Ovary (tissue), 10 donors: ENCODE data around the gene PRKACB. TPM values are rescaled to one million over a fixed set of nuclear protein-coding genes. Genes with fewer than 3 reads are reported as not detected.

ENCODE experiments used
- DNase-seq, 5 donors: peaks; one replicate each; pipeline ENCODE4 v3.0.0-alpha.2; 2019 to 2020
- H3K27ac ChIP-seq, 2 donors: fragments of 200-600 bp; one replicate each; pipeline versions ENCODE4 v1.5.1 to v1.8.0; 2019 to 2022
- H3K27me3 ChIP-seq: fragments of 200-600 bp; one replicate; pipeline ENCODE4 v1.8.0; 2022
- H3K36me3 ChIP-seq: fragments of 200-600 bp; sonication (generic); one replicate; pipeline ENCODE4 v1.5.1; 2019
- H3K4me1 ChIP-seq: one replicate; pipeline ENCODE4 v1.8.1; 2013; ENCODE audit warnings: mild to moderate bottlenecking, moderate library complexity; ENCODE audit not compliant: insufficient read depth
- H3K4me3 ChIP-seq: fragments of 200-600 bp; sonication (generic); one replicate; pipeline ENCODE4 v1.5.1; 2017
- H3K9me3 ChIP-seq, 2 donors: fragments of 200-600 bp in 1 of 2; sonication (generic) in 1 of 2; one replicate each; pipeline versions ENCODE4 v1.5.1 to v1.8.1; 2013 to 2019; ENCODE audit warnings: mild to moderate bottlenecking in 1 of 2, moderate library complexity in 1 of 2
- EP300 ChIP-seq: sonication (generic); formaldehyde crosslinking; IDR thresholded peaks from one replicate; pipeline ENCODE4 v1.6.1; 2017; ENCODE audit warnings: antibody characterized with exemption
- POLR2A ChIP-seq: fragments of 450-650 bp; IDR thresholded peaks from one replicate; pipeline ENCODE4 v1.6.1; 2017; ENCODE audit warnings: antibody characterized with exemption, mild to moderate bottlenecking, moderate library complexity
- WGBS, 3 donors: extraction: QIAGEN DNeasy Blood & Tissue Kit in 1 of 3; methylation state at CpG; one replicate each; pipeline versions ENCODE4 v1.1.5 to v1.1.7; 2013 to 2017; 5-methylcytosine and 5-hydroxymethylcytosine counted together
- intact Hi-C, 4 donors: fragments of 100-400 bp; cut with DNase I; formaldehyde crosslinking; loops; one replicate each; pipeline versions ENCODE4 v1.11.0 to v1.15.1; 2022 to 2023
- long read RNA-seq, 3 donors: library from polyadenylated mRNA in 2 of 3; unstranded in 2 of 3; transcript quantifications; one replicate each; pipeline ENCODE4 v2.0.0 and lab custom pipeline, GENCODE V29; 2021 to 2026
- polyA plus RNA-seq, 2 donors: library from polyadenylated mRNA; stranded (reverse); fragments of 200-250 nt in 1 of 2; fragments of 350-450 nt in 1 of 2; fragmentation: Illumina TruSeq in 1 of 2; extraction: RNeasy Lipid Tissue Mini Kit (QIAGEN cat#74804) in 1 of 2; gene quantifications; one replicate each; pipeline ENCODE4 v1.2.3, GENCODE V29; 2013 to 2014
- total RNA-seq, 7 donors: library from RNA; depleted of rRNA in 2 of 7; stranded (reverse); fragments of >200 nt in 2 of 7; fragmentation: NEBNext Ultra II Directional in 3 of 7; extraction: Animal tissue kit (Norgen Biotek cat#: 25700) in 3 of 7; gene quantifications; one replicate each; pipeline versions ENCODE4 v1.1.0 to v1.2.4, GENCODE V29; 2016 to 2023
- TF ChIP-seq, protein P1 (sequence below), 3 donors: fragments of 450-650 bp in 2 of 3; fragments of 200-600 bp in 1 of 3; IDR thresholded peaks; one replicate each; pipeline versions ENCODE4 v1.5.1 to v1.8.0; 2016 to 2022; ENCODE audit warnings: antibody characterized with exemption in 3 of 3, mild to moderate bottlenecking in 1 of 3
- donor health status: DM: no; HTN: no; CAD: no; lungs with moderate emphysema.
- donor health status: DM: no; HTN: no; CAD: no.
- donor health status: Bipolar disorder and iron deficiency.
- donor health status: DM: yes; HTN: yes; CAD: no.
- donor health status: DM: no; HTN: no; CAD: no.
- donor health status: DM: yes; HTN: yes; CAD: no.

The PRKACB gene
- total RNA-seq = 10 to 100 TPM; 11.7 to 41.9 (median 32.0) TPM
- polyA plus RNA-seq = 10 to 100 TPM; 10.3 to 26.1 TPM
- long read RNA-seq, donor 1, full-length matches to known transcripts = 4 of 10 reads
- long read RNA-seq, donor 1, partial matches to known transcripts = 0 of 10 reads
- long read RNA-seq, donor 1, other reads (novel, unspliced or antisense) = 6 of 10 reads
- long read RNA-seq, donor 2, full-length matches to known transcripts = 17 of 17 reads
- long read RNA-seq, donor 2, partial matches to known transcripts = 0 of 17 reads
- long read RNA-seq, donor 2, other reads (novel, unspliced or antisense) = 0 of 17 reads
- long read RNA-seq, donor 3, full-length matches to known transcripts = 38 of 47 reads
- long read RNA-seq, donor 3, partial matches to known transcripts = 0 of 47 reads
- long read RNA-seq, donor 3, other reads (novel, unspliced or antisense) = 9 of 47 reads

DNA sequence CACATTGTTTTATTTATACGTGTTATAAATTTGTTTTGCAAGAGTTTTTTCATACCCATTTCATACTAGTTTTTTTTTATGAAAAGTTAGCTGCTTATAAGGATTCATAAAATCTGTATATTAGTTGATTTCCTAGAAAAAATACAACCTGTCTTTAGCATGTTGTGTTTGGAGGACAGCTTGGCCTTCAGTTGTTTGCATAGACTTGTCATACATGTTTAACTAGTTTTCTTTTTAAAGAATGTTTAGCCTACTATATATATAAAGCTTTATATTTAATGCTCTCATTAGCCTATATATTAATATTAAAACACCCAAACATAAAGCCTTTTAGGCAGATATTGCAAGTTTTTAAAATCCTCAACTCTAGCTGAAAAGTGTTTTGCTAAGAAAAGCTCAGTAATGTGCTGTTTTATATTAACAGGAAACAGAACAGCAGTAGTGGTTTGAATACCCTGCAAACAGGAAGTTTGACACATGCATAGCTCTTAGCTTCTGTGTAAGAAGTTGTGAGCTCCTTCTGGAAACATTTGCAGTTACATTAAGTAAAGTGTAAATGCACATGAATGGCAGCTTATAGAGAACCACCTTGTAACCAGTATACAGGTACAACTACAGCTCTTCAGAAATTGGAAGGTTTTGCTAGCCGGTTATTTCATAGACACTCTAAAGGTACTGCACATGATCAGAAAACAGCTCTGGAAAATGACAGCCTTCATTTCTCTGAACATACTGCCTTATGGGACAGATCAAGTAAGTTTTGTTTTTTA, at the start of gene PRKACB:
Gene PRKACB (plus strand): TSS at position 476 of the 770 bp plus-strand sequence. CDS start 91 bp downstream, at position 567.
- intact Hi-C loops = loop anchor here in 2 of 4 donors (10.0 kb wide), 2 partner anchors 611 to 621 kb away; no protein-coding TSS in a partner anchor
- WGBS, 3 donors = 82 to 86% (median 86%) methylated on average over 2 of the region's 2 CpGs

DNA sequence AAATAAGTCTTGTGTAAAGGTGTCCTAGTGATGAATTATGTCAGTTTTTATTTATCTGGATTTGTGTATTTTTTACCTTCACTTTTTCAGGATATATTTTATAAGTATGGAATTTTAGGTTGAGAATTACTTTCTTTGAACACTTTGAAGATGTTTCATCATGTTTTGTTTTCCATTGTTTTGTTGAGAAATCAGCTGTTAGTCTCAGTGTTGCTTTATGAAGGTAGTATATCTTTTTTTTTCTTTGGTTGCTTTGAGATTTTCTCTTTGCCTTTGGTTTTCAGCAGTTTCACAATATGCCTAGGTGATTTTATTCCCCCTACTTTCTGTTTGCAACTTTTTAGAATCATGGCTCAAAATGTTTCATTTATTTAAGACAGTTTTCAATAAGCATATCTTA, 48.8 kb upstream of the PRKACB start:
- Histone ChIP-seq H3K36me3 (no peaks in the 10 kb centered on the region), H3K9me3 (no peaks in the 10 kb centered on the region), H3K27me3 (no peaks in the 10 kb centered on the region), H3K4me3 (no peak overlapping the region), H3K4me1 (no peaks in the 10 kb centered on the region), H3K27ac (no peak overlapping the region)
- no peak for TF ChIP-seq POLR2A
- TF ChIP-seq, protein P1, sequence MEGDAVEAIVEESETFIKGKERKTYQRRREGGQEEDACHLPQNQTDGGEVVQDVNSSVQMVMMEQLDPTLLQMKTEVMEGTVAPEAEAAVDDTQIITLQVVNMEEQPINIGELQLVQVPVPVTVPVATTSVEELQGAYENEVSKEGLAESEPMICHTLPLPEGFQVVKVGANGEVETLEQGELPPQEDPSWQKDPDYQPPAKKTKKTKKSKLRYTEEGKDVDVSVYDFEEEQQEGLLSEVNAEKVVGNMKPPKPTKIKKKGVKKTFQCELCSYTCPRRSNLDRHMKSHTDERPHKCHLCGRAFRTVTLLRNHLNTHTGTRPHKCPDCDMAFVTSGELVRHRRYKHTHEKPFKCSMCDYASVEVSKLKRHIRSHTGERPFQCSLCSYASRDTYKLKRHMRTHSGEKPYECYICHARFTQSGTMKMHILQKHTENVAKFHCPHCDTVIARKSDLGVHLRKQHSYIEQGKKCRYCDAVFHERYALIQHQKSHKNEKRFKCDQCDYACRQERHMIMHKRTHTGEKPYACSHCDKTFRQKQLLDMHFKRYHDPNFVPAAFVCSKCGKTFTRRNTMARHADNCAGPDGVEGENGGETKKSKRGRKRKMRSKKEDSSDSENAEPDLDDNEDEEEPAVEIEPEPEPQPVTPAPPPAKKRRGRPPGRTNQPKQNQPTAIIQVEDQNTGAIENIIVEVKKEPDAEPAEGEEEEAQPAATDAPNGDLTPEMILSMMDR (IDR thresholded peaks at IDR 0.05) = no peak
- TF ChIP-seq EP300 = no peak
- intact Hi-C loops = no loop called here
- DNase-seq = no peak

More for the DNA sequence above, at the start of gene PRKACB:
- Histone ChIP-seq H3K27ac (no peak within 1 kb of the TSS), H3K4me1 (no peaks in the 10 kb centered on the region), H3K9me3 (no peaks in the 10 kb centered on the region), H3K27me3 (no peaks in the 10 kb centered on the region), H3K4me3 (no peak within 1 kb of the TSS), H3K36me3 (no peaks in the 10 kb centered on the region)
- DNase-seq = no peak
- TF ChIP-seq POLR2A = no peak
- TF ChIP-seq, protein P1 (IDR thresholded peaks at IDR 0.05) = no peak

DNA sequence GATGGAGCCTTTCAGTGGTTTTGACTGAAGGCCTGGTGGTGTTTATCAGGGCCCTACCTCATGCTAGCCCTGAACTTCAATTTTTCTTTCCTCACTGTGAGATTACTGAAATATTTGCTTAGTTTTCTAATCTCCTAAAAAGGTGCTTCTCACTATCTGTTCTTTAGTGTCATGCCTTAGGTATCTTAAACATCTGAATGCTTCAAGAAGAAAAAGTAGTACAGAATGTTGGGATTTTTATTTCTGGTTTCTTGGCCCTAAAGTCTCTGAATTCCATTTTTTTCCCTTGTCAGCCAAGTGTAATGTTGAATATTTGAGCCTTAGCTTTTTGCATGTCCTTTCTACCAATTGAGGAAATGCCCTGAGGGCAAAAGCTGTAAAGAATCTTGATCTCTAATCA, 47.9 kb upstream of the PRKACB start:
- no peaks in the 10 kb centered on the region for H3K9me3 ChIP-seq
- intact Hi-C loops = no loop called here
- no peaks in the 10 kb centered on the region for H3K27me3 ChIP-seq
- H3K36me3 ChIP-seq = no peaks in the 10 kb centered on the region
- TF ChIP-seq, protein P1 (IDR thresholded peaks at IDR 0.05) = no peak
- TF ChIP-seq POLR2A (no peak), EP300 (no peak)
- H3K4me3 ChIP-seq = no peak overlapping the region
- no peak for DNase-seq
- no peaks in the 10 kb centered on the region for H3K4me1 ChIP-seq
- no peak overlapping the region for H3K27ac ChIP-seq

DNA sequence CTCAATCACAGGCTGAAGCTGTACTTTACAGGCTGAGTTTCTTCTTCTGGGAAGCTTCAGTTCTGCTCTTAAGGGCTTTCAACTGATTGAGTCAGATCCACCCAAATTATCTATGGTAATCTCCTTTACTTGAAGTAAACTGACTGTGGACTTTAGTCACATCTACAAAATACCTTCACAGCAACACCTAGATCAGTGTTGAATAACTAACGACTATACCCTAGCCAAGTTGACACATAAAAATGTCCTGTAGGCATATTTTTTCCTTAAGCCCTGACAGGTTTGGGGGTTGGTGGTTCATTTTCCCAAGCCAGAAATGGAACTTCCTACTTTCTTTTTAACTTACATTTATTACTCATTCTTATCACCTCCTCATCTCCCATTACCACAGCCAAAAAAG, 42.9 kb upstream of the PRKACB start:
- H3K9me3 ChIP-seq = no peaks in the 10 kb centered on the region
- no peaks in the 10 kb centered on the region for H3K36me3 ChIP-seq
- no peak for DNase-seq
- H3K4me3 ChIP-seq = no peak overlapping the region
- TF ChIP-seq EP300 = no peak
- no peaks in the 10 kb centered on the region for H3K27me3 ChIP-seq
- 78 to 95% (median 88%) methylated on average over 1 of the region's 1 CpG for WGBS, 3 donors
- no peak overlapping the region for H3K27ac ChIP-seq
- H3K4me1 ChIP-seq = peaks cover 4% of the 10 kb centered on the region
- intact Hi-C loops = no loop called here
